NCI-H345 (cell line): ENCODE data around the gene CREBZF.

Experiments used
- DNase-seq: peaks from one replicate; lab custom pipeline; 2025; lab: John Stamatoyannopoulos, UW

CREBZF gene

GRCh38 chr11:85664615-85665481, at the start of gene CREBZF:
TSS of gene CREBZF (minus strand) at chr11:85665129. CDS start at chr11:85664875, 254 bp downstream.
- DNase-seq, result peak; percentile 96

- no peak for DNase-seq
Observed at GRCh38 chr11:85712953-85713352, 48.0 kb upstream of the CREBZF start.

DNA sequence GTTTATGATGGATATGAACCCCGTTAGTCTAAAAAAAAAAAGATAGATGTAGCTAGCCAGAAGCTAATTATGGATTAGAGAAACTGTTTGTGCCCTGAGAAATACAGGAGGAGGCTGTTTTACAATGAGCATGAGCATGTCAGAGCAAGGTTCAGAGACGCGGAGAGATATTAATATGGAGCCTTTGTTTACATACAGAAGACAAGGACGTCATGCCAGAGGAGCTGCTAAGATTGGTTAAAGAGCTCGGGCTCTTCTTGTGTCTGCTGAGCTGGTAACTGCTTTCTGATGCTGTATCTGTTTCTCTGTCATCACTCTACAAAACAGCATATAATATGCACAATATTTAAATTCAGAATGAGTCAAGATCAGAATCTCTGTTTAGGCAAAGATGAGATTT, 46.0 kb upstream of the CREBZF start:
- DNase-seq, result no peak

GRCh38 chr11:85709941-85710702, 45.2 kb upstream of the CREBZF start:
- DNase-seq, result no peak

DNA sequence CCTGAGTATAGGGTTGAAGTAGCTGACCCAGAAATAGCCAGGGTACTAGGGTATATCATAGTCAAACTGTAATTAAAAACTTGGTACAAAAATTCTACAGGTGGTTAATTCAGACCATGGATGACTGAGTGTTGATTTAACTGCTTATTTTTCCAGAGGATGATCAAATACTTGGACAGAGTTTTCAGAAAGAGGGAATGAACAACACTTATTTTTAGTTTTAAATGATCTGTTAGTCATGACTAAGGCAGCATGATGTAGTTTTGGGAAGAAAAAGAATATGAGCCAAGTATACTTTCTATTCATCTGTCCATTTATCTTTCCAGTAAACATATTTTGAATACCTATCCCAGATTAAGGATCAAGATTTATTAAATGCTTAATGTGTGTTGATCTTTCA, 40.9 kb upstream of the CREBZF start:
- DNase-seq, result no peak

GRCh38 chr11:85704967-85705366, 40.0 kb upstream of the CREBZF start:
- DNase-seq, result no peak

- no peak for DNase-seq
Observed at GRCh38 chr11:85699957-85700741, 35.2 kb upstream of the CREBZF start.

GRCh38 chr11:85698195-85698594, 33.3 kb upstream of the CREBZF start:
- DNase-seq, result no peak

GRCh38 chr11:85697747-85698146, 32.8 kb upstream of the CREBZF start:
- no peak for DNase-seq

DNA sequence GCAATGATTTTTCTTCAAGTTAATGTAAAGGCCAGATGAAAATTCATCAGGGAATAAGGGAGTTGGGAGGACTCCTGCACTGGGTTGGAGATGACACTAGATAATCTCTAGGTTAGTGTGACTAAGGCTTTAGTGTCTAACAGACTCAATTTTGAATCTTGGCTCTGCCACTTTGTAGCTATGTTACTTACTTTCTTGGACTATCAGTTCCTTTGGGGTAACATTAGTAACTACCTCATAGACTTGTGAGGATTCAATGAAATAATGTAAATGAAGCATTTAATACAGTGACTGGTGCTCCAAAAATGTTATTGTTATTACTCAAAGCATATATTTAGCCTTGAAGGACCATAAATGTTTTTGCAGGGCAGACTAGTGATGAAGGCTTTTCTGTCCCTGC, 30.6 kb upstream of the CREBZF start:
- no peak for DNase-seq

GRCh38 chr11:85694385-85694980, 29.6 kb upstream of the CREBZF start:
- DNase-seq, result peak; percentile 23

GRCh38 chr11:85685820-85686459, 21.0 kb upstream of the CREBZF start, which contains the start of gene CCDC89:
TSS of gene CCDC89 (minus strand) at chr11:85686195. CDS start at chr11:85686130, 65 bp downstream.
- DNase-seq, result peak; percentile 94

DNA sequence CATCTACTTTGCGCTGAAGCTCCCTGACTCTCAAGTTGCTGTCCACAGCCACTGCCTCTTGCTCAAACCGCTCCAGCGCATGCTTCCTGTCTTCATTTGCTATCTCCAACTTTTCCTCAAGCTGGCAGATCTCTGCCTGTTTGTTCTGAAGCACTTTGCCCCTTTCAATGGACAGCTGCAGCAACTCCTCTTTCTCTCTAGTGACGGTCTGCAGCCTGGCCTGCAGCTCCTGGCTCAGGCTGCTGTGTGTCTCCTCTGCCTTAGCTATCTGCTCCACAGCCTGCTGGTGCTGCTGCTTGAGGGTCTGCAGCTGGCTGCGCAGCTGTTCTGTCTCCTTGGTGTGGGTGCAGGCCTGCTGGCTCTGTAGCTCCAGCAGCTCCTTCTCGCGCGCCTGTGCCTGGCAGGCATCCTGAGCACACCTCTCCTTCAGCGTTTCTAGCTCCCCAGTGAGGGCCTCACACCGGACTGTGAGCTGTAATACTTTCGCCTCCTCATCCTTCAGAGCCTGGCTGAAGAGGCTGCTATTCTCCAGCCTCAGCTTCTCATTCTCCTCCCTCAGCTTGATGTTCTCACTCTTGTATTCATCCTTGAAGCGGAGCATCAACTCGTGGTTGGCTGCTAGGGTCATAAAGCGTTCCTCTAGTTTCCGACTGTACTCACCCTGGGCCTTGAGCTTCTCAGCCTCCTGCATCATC, 20.3 kb upstream of the CREBZF start:
- peak; percentile 43 for DNase-seq

DNA sequence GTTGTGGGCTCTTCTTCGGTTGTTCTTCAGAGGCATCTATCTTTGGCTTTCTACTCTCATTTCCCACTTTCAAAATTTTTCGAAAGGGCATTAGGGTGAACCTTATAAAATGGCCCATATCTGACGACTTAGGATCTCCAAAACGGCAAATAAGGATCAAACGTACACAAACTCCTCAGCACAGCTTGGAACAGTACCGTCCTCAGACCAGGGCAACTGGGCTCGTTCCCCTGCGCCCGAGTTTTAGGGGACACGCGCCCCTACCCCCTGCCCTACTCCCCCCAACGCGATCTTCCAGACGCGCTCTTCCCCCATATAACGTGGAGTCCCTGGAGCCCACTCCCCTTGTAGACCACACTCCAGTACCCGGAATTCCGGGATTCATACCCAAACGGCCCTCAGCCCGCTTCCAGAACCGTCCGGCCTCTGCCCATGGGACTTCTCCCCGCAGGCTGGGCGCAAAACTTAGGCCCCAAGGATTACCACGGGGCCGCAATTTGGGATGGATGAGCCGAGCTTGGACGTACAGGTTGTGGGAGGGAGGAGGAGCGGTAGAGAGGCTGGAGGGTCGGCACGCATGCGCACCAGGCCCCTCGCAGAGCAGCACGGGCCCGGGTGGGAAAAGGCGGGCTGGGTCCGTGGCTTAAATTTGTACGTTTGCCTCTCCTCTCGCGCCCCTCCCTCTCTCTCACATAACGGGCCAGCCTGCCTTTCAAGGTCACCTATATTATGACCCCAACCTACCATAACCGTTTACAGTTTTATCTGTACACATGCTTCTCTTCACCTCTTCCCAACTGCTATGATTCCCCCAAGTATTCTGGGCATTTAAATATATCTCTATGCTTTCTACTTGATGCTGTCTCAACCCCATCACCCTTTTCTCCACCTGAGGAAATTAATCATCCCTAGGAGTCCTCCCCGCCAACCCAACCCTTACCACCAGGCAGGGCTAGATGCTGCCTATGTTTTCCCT, 17.7 kb upstream of the CREBZF start:
- peak; percentile 39 for DNase-seq

- DNase-seq, result no peak
Observed at GRCh38 chr11:85680897-85681296, 16.0 kb upstream of the CREBZF start.

- no peak for DNase-seq
Observed at GRCh38 chr11:85679576-85679975, 14.6 kb upstream of the CREBZF start.

GRCh38 chr11:85673393-85673792, 8.5 kb upstream of the CREBZF start:
- no peak for DNase-seq

DNA sequence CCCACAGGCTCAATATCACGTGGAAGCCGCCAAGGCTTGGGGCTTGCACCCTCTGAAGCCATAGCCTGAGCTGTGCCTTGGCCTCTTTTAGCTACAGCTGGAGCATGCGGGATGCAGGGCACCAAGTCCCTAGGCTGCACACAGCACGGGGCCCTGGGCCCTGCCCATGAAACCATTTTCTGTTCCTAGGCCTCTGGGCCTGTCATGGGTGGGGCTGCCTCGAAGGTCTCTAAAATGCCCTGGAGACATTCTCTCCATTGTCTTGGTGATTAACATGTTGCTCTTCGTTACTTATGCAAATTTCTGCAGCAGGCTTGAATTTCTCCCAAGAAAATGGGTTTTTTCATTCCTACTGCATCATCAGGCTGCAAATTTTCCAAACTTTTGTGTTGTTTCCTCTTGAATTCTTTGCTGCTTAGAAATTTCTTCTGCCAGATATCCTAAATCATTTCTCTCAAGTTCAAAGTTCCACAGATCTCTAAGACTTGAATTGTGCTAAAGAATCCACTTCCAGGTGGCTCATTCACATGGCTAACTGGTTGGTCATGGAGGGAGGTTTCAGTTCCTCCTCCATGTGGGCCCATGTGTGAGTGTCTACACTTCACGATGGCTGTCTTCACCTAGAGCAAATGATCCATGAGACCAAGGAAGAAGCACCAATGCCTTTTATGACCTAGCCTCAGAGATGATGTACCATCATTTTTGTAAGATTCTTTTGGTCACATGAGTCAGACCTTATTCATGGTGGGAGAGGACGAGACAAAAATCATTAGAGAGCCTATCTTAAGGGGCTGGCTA, 7.4 kb upstream of the CREBZF start:
- no peak for DNase-seq
